MV-4-11 (cell line): ENCODE data around the gene BCL2L14.

Experiments used
- DNase-seq: peaks from one replicate; lab custom pipeline; 2025; lab: John Stamatoyannopoulos, UW

The BCL2L14 gene

GRCh38 chr12:12056951-12057350 is 13.8 kb upstream of the BCL2L14 start:
- DNase-seq: no peak

- DNase-seq: no peak
Observed at GRCh38 chr12:12064596-12064995, 6.1 kb upstream of the BCL2L14 start.

- no peak for DNase-seq
Observed at GRCh38 chr12:12068751-12069150, 2.0 kb upstream of the BCL2L14 start.

GRCh38 chr12:12069821-12070548 is 754 bp upstream of the BCL2L14 start:
- DNase-seq: no peak

- DNase-seq: no peak
Observed at GRCh38 chr12:12072064-12072760, 1.5 kb downstream of the BCL2L14 start.

GRCh38 chr12:12079291-12079690 is 8.6 kb downstream of the BCL2L14 start:
- DNase-seq: no peak

GRCh38 chr12:12081836-12082497 is 11.2 kb downstream of the BCL2L14 start:
- no peak for DNase-seq

GRCh38 chr12:12083688-12084087 is 12.9 kb downstream of the BCL2L14 start:
- no peak for DNase-seq

GRCh38 chr12:12086362-12086761 is 15.6 kb downstream of the BCL2L14 start:
- no peak for DNase-seq

- DNase-seq: no peak
Observed at GRCh38 chr12:12086973-12087692, 16.4 kb downstream of the BCL2L14 start.

GRCh38 chr12:12087693-12088034 is 16.9 kb downstream of the BCL2L14 start:
- DNase-seq: no peak

GRCh38 chr12:12088147-12088546 is 17.4 kb downstream of the BCL2L14 start:
- no peak for DNase-seq

GRCh38 chr12:12088761-12089160 is 18.0 kb downstream of the BCL2L14 start:
- DNase-seq: no peak

GRCh38 chr12:12091071-12091470 is 20.3 kb downstream of the BCL2L14 start:
- DNase-seq: no peak

- no peak for DNase-seq
Observed at GRCh38 chr12:12091977-12092663, 21.4 kb downstream of the BCL2L14 start.

GRCh38 chr12:12094481-12094880 is 23.7 kb downstream of the BCL2L14 start:
- no peak for DNase-seq

- DNase-seq: no peak
Observed at GRCh38 chr12:12095021-12095420, 24.3 kb downstream of the BCL2L14 start.

GRCh38 chr12:12097891-12098690 is 27.4 kb downstream of the BCL2L14 start:
- no peak for DNase-seq

GRCh38 chr12:12098691-12099015 is 27.9 kb downstream of the BCL2L14 start:
- DNase-seq: no peak

- DNase-seq: no peak
Observed at GRCh38 chr12:12099102-12099501, 28.4 kb downstream of the BCL2L14 start.

- no peak for DNase-seq
Observed at GRCh38 chr12:12107678-12108077, 36.9 kb downstream of the BCL2L14 start.
